ENCODE measurements around the gene TMC5.

GRCh38 chr16:19393226-19394111 is 24.2 kb upstream of the TMC5 start:
- TF ChIP-seq POLR2AphosphoS5 (IDR thresholded peaks at IDR 0.05) (no peak), CTCF (IDR thresholded peaks at IDR 0.05) (no peak), POLR2A (IDR thresholded peaks at IDR 0.05) (no peak), EP300 (IDR thresholded peaks at IDR 0.05) (no peak)

Data from gastroesophageal sphincter (tissue), 3 donors.